Measurements from ENCODE around the gene ZBED3.
"Not testable (repeated sequence)": the region's sequence is repeated elsewhere in the genome, so short reads cannot be mapped to it uniquely, and the experiment has no call there.

ZBED3 gene

GRCh38 chr5:77086689-77087483 is at the start of gene ZBED3:
Gene ZBED3 (minus strand): TSS chr5:77087285. CDS start chr5:77077878, 9,407 bp downstream.
- peak; percentile 21 for DNase-seq (ENCODE audit: low read depth)

- no peak for DNase-seq (ENCODE audit: low read depth)
Observed at GRCh38 chr5:77133061-77133758, 46.1 kb upstream of the ZBED3 start.

- no peak for DNase-seq (ENCODE audit: low read depth)
Observed at GRCh38 chr5:77131361-77131760, 44.3 kb upstream of the ZBED3 start.

GRCh38 chr5:77129391-77129990 is 42.4 kb upstream of the ZBED3 start:
- DNase-seq (ENCODE audit: low read depth), result no peak

- no peak for DNase-seq (ENCODE audit: low read depth)
Observed at GRCh38 chr5:77128411-77129061, 41.5 kb upstream of the ZBED3 start.

GRCh38 chr5:77123057-77123456 is 36.0 kb upstream of the ZBED3 start:
- no peak for DNase-seq (ENCODE audit: low read depth)

- DNase-seq (ENCODE audit: low read depth), result no peak
Observed at GRCh38 chr5:77120706-77121105, 33.6 kb upstream of the ZBED3 start.

- DNase-seq (ENCODE audit: low read depth), result no peak
Observed at GRCh38 chr5:77120086-77120485, 33.0 kb upstream of the ZBED3 start.

- no peak for DNase-seq (ENCODE audit: low read depth)
Observed at GRCh38 chr5:77117161-77117560, 30.1 kb upstream of the ZBED3 start.

GRCh38 chr5:77107035-77107434 is 19.9 kb upstream of the ZBED3 start:
- not testable (repeated sequence) for DNase-seq (ENCODE audit: low read depth)

GRCh38 chr5:77104813-77105212 is 17.7 kb upstream of the ZBED3 start:
- DNase-seq (ENCODE audit: low read depth), result no peak

- DNase-seq (ENCODE audit: low read depth), result no peak
Observed at GRCh38 chr5:77103457-77103856, 16.4 kb upstream of the ZBED3 start.

GRCh38 chr5:77102549-77102948 is 15.5 kb upstream of the ZBED3 start:
- DNase-seq (ENCODE audit: low read depth), result no peak

- DNase-seq (ENCODE audit: low read depth), result no peak
Observed at GRCh38 chr5:77101298-77101697, 14.2 kb upstream of the ZBED3 start.

GRCh38 chr5:77095189-77095588 is 8.1 kb upstream of the ZBED3 start:
- DNase-seq (ENCODE audit: low read depth), result no peak

GRCh38 chr5:77087484-77088261 is 588 bp upstream of the ZBED3 start:
- DNase-seq (ENCODE audit: low read depth), result no peak

- no peak for DNase-seq (ENCODE audit: low read depth)
Observed at GRCh38 chr5:77086368-77086688, 757 bp downstream of the ZBED3 start.

GRCh38 chr5:77083088-77083487 is 4.0 kb downstream of the ZBED3 start:
- no peak for DNase-seq (ENCODE audit: low read depth)

- DNase-seq (ENCODE audit: low read depth), result no peak
Observed at GRCh38 chr5:77082280-77082679, 4.8 kb downstream of the ZBED3 start.

- no peak for DNase-seq (ENCODE audit: low read depth)
Observed at GRCh38 chr5:77080905-77081304, 6.2 kb downstream of the ZBED3 start.

- DNase-seq (ENCODE audit: low read depth), result not testable (repeated sequence)
Observed at GRCh38 chr5:77080479-77080878, 6.6 kb downstream of the ZBED3 start.

GRCh38 chr5:77077829-77078176 is 9.3 kb downstream of the ZBED3 start:
- no peak for DNase-seq (ENCODE audit: low read depth)
